Prostate gland (tissue), 2 donors: ENCODE results near the gene TOR1B.

ENCODE experiments used
- POLR2AphosphoS5 ChIP-seq: sonication (generic); formaldehyde crosslinking; IDR thresholded peaks from one replicate; pipeline ENCODE4 v1.6.1; 2017; ENCODE audit warnings: antibody characterized with exemption
- TF ChIP-seq, protein P1 (sequence below), 4 experiments: fragments of 200-600 bp in 2 of 4; fragments of 450-650 bp in 2 of 4; sonication (generic) in 2 of 4; IDR thresholded peaks; 1 replicate in 3 of 4; 2 replicates in 1 of 4; pipeline ENCODE4 v1.5.1; 2016 to 2019; ENCODE audit warnings: antibody characterized with exemption in 4 of 4, mild to moderate bottlenecking in 2 of 4, moderate library complexity in 2 of 4

- TF ChIP-seq, protein P1, sequence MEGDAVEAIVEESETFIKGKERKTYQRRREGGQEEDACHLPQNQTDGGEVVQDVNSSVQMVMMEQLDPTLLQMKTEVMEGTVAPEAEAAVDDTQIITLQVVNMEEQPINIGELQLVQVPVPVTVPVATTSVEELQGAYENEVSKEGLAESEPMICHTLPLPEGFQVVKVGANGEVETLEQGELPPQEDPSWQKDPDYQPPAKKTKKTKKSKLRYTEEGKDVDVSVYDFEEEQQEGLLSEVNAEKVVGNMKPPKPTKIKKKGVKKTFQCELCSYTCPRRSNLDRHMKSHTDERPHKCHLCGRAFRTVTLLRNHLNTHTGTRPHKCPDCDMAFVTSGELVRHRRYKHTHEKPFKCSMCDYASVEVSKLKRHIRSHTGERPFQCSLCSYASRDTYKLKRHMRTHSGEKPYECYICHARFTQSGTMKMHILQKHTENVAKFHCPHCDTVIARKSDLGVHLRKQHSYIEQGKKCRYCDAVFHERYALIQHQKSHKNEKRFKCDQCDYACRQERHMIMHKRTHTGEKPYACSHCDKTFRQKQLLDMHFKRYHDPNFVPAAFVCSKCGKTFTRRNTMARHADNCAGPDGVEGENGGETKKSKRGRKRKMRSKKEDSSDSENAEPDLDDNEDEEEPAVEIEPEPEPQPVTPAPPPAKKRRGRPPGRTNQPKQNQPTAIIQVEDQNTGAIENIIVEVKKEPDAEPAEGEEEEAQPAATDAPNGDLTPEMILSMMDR (IDR thresholded peaks at IDR 0.05): no peak
- TF ChIP-seq POLR2AphosphoS5: no peak
Measured at GRCh38 chr9:129828969-129829368, 26.0 kb downstream of the TOR1B start.
